Measurements from ENCODE around the gene CCDC190.
"Not testable (repeated sequence)": the region's sequence is repeated elsewhere in the genome, so short reads cannot be mapped to it uniquely, and the experiment has no call there.

Gene CCDC190, protein sequence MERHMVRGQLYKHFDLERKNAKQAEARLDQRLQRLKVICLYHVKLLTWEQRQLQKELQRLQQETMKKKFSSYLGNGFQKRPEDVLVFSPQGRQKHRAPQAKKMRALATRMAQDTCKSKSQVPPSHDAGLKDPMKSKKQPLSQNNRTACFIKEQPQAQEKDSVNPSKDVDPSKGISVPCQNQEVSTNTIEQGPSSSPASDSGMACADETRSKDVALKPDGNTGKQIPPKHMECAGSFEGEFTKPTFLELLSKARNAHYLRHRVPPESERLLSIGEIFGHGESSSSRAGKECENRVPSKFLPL

GRCh38 chr1:162861101-162861500 is at the start of gene CCDC190:
Gene CCDC190, minus strand, starts transcription at chr1:162861175. Its CDS starts 1,529 bp downstream, at chr1:162859646.
- no peak for DNase-seq (ENCODE audit: low spot score)

- DNase-seq (ENCODE audit: low spot score): no peak
Observed at GRCh38 chr1:162910161-162910560, 49.2 kb upstream of the CCDC190 start.

DNA sequence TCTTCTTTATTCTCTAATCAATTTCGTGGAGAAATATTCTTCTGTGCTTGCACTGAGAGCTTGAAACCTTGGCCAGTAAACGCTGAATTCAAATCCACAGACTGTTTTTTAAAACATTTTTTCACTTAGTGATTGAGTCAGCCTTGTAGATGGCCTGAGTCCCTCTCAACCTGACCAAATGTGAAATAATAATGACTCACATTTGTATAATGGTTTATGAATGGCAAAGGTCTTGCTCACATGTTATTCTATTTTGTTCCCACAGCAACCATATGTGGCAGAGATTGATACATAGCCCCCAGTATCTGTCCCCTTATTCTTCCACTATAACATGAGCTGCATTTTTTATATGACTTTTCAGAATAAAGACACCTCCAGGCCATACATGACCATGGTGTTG is 47.8 kb upstream of the CCDC190 start:
- no peak for DNase-seq (ENCODE audit: low spot score)

DNA sequence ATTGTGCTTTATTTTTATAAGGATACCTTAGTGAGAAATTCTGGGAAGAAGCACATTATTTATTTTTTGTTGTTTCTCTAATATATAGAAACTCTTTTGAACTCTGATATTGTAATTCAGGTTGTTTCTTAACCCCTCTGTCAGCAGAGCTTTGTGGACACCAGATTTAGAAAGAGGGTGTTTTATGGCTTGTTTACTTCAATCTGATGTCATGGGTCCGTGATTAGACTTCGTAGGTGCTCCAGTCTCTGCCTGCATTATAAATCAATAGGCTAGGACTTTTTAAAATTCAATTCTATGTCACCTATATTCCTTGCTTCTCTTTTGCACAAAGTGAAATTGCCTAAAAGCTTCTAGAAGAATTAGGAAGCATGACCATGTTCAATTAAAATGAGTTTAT is 47.3 kb upstream of the CCDC190 start:
- no peak for DNase-seq (ENCODE audit: low spot score)

DNA sequence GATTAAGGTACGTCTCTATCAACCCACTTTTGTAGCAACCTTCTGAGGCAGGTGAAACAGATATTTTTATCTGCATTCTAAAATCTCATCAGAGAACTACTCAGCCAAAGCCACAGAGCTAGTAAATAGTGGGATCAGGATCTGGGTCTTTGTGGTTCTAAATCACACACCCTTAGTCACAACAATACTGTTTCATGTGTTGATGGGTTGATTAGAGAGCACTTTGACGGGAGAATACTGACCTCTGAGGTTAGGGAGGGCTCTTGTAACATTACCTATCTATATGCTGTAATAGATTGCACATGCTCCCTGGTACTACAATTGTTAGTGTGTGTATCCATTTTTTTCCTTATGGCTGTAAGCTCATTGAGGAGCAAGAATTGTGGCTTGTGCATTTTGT is 45.5 kb upstream of the CCDC190 start:
- DNase-seq (ENCODE audit: low spot score): no peak

- DNase-seq (ENCODE audit: low spot score): no peak
Observed at GRCh38 chr1:162905174-162906158, 44.5 kb upstream of the CCDC190 start.

GRCh38 chr1:162904579-162904978 is 43.6 kb upstream of the CCDC190 start:
- no peak for DNase-seq (ENCODE audit: low spot score)

GRCh38 chr1:162904023-162904422 is 43.0 kb upstream of the CCDC190 start:
- DNase-seq (ENCODE audit: low spot score): no peak

DNA sequence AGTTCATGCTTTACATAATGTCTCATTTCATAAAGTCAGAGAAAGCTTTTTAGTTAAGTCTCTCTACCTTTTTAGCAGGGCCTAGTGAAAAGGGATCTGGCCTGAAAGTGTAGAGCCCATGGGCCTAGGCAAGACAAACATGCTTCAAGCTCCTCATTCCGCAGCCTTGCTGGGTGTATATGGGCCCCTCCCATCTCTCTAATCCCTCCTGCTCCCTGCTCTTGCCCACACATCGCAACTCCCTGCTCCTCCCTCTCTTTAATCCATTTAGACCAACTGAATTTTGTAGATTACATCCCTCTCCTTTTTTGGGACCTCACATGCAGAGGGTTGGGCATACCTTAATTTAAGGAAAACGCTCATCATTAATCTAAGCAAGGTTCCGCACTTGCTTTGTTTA is 42.3 kb upstream of the CCDC190 start:
- DNase-seq (ENCODE audit: low spot score): no peak

DNA sequence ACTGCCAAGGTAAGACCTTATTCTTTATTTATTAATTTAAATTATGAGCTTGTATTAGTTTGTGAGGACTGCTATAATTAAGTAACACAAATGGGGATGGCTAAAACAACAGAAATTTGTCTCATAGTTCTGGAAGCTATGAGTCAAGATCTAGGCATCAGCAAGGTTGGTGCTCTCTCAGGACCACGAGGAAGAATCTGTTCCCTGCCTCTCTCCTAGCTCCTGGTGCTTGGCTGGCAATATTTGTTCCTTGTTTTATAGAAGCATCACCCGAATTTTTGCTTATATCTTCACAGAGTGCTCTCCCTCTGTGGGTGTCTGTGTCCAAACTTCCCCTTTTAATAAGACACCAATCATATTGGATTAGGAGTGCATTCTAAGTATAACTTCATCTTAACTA is 41.4 kb upstream of the CCDC190 start:
- DNase-seq (ENCODE audit: low spot score): no peak

GRCh38 chr1:162901243-162901642 is 40.3 kb upstream of the CCDC190 start:
- DNase-seq (ENCODE audit: low spot score): no peak

- no peak for DNase-seq (ENCODE audit: low spot score)
Observed at GRCh38 chr1:162899422-162900146, 38.6 kb upstream of the CCDC190 start.

GRCh38 chr1:162893612-162893908 is 32.6 kb upstream of the CCDC190 start:
- DNase-seq (ENCODE audit: low spot score): no peak

DNA sequence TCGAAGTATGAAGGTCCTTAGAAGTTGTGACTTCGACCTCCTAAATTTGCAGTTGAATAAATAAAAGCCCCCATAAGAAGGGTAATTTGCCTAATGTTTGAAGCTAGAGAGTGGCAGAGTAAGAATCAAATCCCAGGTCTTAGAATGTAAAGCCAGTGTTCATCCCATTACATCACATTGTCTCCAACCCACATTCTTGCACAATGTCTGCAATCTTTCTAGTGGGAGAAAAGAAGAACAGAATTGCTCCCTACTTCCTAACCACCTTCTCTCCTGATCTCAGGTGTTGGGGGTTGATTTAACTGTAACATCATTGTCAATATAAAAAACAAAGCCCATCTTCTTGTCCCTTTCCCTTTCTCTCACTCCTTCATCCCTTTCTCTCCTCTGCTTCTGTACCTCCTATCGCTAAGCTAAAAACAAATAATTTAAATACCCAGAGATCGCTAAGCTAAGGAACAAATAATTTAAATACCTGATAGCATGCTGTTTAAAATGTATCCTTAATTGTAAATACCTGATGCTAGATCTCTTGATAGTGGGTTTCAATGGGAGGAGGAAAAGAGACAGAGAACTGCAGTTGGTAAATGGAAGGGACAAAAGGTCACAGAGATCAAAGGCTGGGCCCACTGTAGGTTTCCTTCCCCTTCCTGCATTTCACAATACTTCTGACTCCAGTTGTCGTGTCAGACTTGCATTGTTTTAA is 32.1 kb upstream of the CCDC190 start:
- peak; percentile 19 for DNase-seq (ENCODE audit: low spot score)

DNA sequence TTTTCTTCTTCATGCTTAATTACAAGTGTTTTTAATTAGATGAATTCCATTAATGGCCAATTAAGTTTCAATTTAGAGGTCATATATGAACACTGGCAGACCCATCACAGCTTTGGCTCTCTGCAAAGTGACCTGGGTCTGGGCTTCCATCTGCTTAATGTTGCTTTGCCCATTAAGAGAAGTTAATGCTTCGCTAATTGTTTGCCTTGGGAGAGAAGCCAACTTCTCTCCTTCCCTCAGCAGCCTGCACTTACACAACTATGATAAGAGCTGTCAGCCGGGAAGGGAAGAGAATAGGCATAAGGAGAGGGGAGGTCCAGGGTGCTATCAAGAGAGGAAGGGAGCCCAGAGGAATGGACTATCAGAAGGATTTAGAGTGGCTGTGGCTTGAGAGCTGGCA is 29.0 kb upstream of the CCDC190 start:
- DNase-seq (ENCODE audit: low spot score): no peak

GRCh38 chr1:162886705-162887104 is 25.7 kb upstream of the CCDC190 start:
- no peak for DNase-seq (ENCODE audit: low spot score)

- DNase-seq (ENCODE audit: low spot score): no peak
Observed at GRCh38 chr1:162885265-162885664, 24.3 kb upstream of the CCDC190 start.

GRCh38 chr1:162884831-162885230 is 23.9 kb upstream of the CCDC190 start:
- DNase-seq (ENCODE audit: low spot score): no peak

DNA sequence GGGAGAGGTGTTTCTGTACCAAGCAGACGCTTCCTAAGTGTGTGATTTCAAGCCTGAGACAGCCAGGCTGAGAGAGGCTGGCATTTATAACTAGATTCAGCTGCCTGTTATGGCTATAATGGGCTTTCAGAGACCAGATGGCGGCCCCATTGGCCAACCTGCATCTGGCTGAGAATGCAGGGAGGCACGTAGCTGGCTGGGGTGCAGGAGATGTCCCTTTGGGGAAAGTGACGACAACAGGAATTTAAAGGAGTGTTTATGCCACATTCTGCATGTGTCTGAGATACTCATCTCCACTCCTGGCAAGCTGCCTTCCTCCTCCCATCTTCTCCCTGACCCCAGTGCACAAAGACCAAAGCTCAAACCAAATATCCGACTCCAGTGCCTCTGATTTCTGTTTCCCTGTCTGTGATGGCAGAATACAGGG is 21.3 kb upstream of the CCDC190 start:
- DNase-seq (ENCODE audit: low spot score): no peak

DNA sequence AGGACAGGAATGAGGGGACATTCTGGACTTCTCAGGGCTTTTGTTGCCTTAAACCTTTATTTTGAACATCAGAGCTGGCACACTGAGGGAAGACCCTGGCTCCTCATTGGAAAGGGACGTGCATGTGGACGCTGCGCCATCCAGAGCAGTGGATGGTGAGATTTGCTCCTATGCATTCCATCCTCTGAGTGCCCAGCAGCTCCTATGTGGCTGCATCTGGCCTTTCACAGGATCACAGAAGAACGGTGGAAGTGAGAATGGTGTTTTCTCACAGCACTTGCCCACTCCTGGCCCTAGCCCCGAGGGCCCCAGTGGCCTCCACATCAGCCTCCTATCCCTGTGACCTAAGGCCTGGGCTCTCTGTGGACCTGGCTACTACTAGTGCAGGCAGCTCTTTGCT is 20.6 kb upstream of the CCDC190 start:
- no peak for DNase-seq (ENCODE audit: low spot score)

GRCh38 chr1:162880617-162881016 is 19.6 kb upstream of the CCDC190 start:
- not testable (repeated sequence) for DNase-seq (ENCODE audit: low spot score)

DNA sequence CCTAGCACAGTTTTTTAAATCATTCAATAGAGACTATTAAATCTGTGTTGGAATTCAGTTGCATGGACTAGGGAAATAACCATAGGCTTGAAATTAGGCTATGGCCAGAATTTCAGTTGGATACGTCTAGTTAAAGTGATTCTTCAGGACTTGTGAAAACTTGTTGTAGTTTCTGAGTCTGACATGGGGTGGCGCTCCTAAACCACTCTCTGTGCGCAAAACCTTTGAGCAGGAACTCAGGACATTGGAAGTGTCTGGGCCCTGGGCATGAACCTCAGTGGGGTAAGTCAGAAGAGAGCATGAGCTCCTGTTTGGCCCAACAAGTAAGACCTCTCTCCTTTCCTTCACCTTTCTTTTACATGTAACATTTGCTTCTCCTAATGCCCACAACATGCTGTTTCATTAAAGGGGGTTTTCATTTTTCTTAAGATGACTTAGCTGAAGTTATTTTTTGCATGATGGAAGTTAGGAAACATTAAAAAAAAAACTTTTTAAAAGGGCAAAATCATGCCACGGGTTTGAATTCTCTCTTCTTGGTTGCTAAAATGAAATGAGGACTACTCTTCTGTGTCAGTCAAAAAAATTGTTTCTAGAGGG is 17.1 kb upstream of the CCDC190 start:
- no peak for DNase-seq (ENCODE audit: low spot score)
